H9 (cell line): Measurements from ENCODE around the gene GADD45GIP1. TPM values are rescaled to one million over a fixed set of nuclear protein-coding genes. Genes with fewer than 3 reads are reported as not detected.

Experiments used
- DNase-seq: peaks from one replicate; pipeline ENCODE4 v3.0.0-alpha.2; 2017
- H2AFZ ChIP-seq: one replicate; pipeline ENCODE4 v1.6.1; 2013; ENCODE audit warnings: mild to moderate bottlenecking, low read length, control low read depth, moderate library complexity
- H2AK5ac ChIP-seq: 2 replicates; pipeline ENCODE4 v1.6.1; 2013; ENCODE audit warnings: low read length, control low read depth, mixed read lengths; ENCODE audit not compliant: insufficient read length
- H2BK120ac ChIP-seq: one replicate; pipeline ENCODE4 v1.6.1; 2013; ENCODE audit warnings: low read depth, mild to moderate bottlenecking, low read length, control low read depth, inconsistent platforms; ENCODE audit not compliant: poor library complexity, severe bottlenecking
- H2BK12ac ChIP-seq: 2 replicates; pipeline ENCODE4 v1.6.1; 2013; ENCODE audit warnings: low read length, control low read depth, mixed read lengths, low read depth; ENCODE audit not compliant: insufficient read length
- H2BK15ac ChIP-seq: 2 replicates; pipeline ENCODE4 v1.6.1; 2013; ENCODE audit warnings: low read depth, low read length, control low read depth
- H2BK20ac ChIP-seq: one replicate; pipeline ENCODE4 v1.6.1; 2013; ENCODE audit warnings: low read depth, mild to moderate bottlenecking, low read length, control low read depth, inconsistent platforms; ENCODE audit not compliant: poor library complexity, severe bottlenecking
- H2BK5ac ChIP-seq: 2 replicates; pipeline ENCODE4 v1.6.1; 2013; ENCODE audit warnings: low read length, control low read depth, mixed read lengths; ENCODE audit not compliant: insufficient read length
- H3K14ac ChIP-seq: 2 replicates; pipeline ENCODE4 v1.6.1; 2013; ENCODE audit warnings: low read length, control low read depth; ENCODE audit not compliant: insufficient read depth
- H3K18ac ChIP-seq: 2 replicates; pipeline ENCODE4 v1.6.1; 2013; ENCODE audit warnings: low read depth, mild to moderate bottlenecking, mixed read lengths, low read length, control low read depth; ENCODE audit not compliant: insufficient read length
- H3K23ac ChIP-seq: 2 replicates; pipeline ENCODE4 v1.6.1; 2013; ENCODE audit warnings: low read length, control low read depth, mixed read lengths, low read depth; ENCODE audit not compliant: insufficient read length
- H3K23me2 ChIP-seq: 2 replicates; pipeline ENCODE4 v1.6.1; 2013; ENCODE audit warnings: low read depth, mild to moderate bottlenecking, mixed read lengths, low read length, control low read depth; ENCODE audit not compliant: insufficient read length, poor library complexity, severe bottlenecking
- H3K27ac ChIP-seq: 2 replicates; pipeline ENCODE4 v1.5.1; 2013; ENCODE audit warnings: low read length, control low read depth, mixed read lengths, low read depth; ENCODE audit not compliant: insufficient read length
- H3K27me3 ChIP-seq: 2 replicates; pipeline ENCODE4 v1.6.1; 2013; ENCODE audit warnings: low read length, control low read depth, inconsistent platforms; ENCODE audit not compliant: insufficient read depth
- H3K4ac ChIP-seq: 2 replicates; pipeline ENCODE4 v1.6.1; 2013; ENCODE audit warnings: low read depth, mild to moderate bottlenecking, control low read depth, inconsistent platforms, low read length, moderate library complexity
- H3K4me1 ChIP-seq: 2 replicates; pipeline ENCODE4 v1.6.1; 2013; ENCODE audit warnings: low read length, control low read depth, inconsistent platforms; ENCODE audit not compliant: insufficient read depth
- H3K4me2 ChIP-seq: 2 replicates; pipeline ENCODE4 v1.6.1; 2013; ENCODE audit warnings: low read length, control low read depth, mixed read lengths; ENCODE audit not compliant: insufficient read length, insufficient read depth
- H3K56ac ChIP-seq: 2 replicates; pipeline ENCODE4 v1.6.1; 2013; ENCODE audit warnings: low read depth, mild to moderate bottlenecking, mixed read lengths, low read length, control low read depth; ENCODE audit not compliant: insufficient read length
- H3K79me1 ChIP-seq: 2 replicates; pipeline ENCODE4 v1.6.1; 2013; ENCODE audit warnings: low read depth, mild to moderate bottlenecking, moderate library complexity, low read length, control low read depth, inconsistent platforms; ENCODE audit not compliant: insufficient read depth, poor library complexity, severe bottlenecking
- H3K79me2 ChIP-seq: 2 replicates; pipeline ENCODE4 v1.6.1; 2013; ENCODE audit warnings: low read length, control low read depth, inconsistent platforms; ENCODE audit not compliant: insufficient read depth
- H3K9ac ChIP-seq: 2 replicates; pipeline ENCODE4 v1.6.1; 2013; ENCODE audit warnings: low read length, control low read depth, mixed read lengths; ENCODE audit not compliant: insufficient read length; ENCODE audit errors: extremely low read depth
- H3K9me3 ChIP-seq: one replicate; pipeline ENCODE4 v1.6.1; 2013; ENCODE audit warnings: low read depth, low read length, inconsistent platforms; ENCODE audit not compliant: control insufficient read depth
- H3T11ph ChIP-seq: one replicate; pipeline ENCODE4 v1.6.1; 2013; ENCODE audit warnings: mild to moderate bottlenecking, low read length, control low read depth, inconsistent platforms
- H4K20me1 ChIP-seq: one replicate; pipeline ENCODE4 v1.6.1; 2013; ENCODE audit not compliant: control insufficient read depth, insufficient read length, insufficient read depth
- H4K5ac ChIP-seq: 2 replicates; pipeline ENCODE4 v1.6.1; 2013; ENCODE audit warnings: low read depth, mild to moderate bottlenecking, mixed read lengths, low read length, control low read depth; ENCODE audit not compliant: insufficient read length
- H4K8ac ChIP-seq: replicated peaks from 2 replicates; pipeline ENCODE4 v1.6.1; 2013; ENCODE audit warnings: low read length, control low read depth, mixed read lengths, low read depth; ENCODE audit not compliant: insufficient read length
- H4K91ac ChIP-seq: 2 replicates; pipeline ENCODE4 v1.6.1; 2013; ENCODE audit warnings: low read depth, mild to moderate bottlenecking, moderate library complexity, mixed read lengths, low read length, control low read depth; ENCODE audit not compliant: insufficient read length
- H3K27ac Mint-ChIP-seq, 3 experiments: 2 replicates in 2 of 3; 3 replicates in 1 of 3; pipeline ENCODE4 v1.8.0; 2020 to 2021; ENCODE audit warnings: mixed read lengths in 3 of 3, mild to moderate bottlenecking in 1 of 3, moderate library complexity in 1 of 3
- H3K27me3 Mint-ChIP-seq: 2 replicates; pipeline ENCODE4 v1.8.0; 2021; ENCODE audit warnings: low read depth, mild to moderate bottlenecking, moderate library complexity, mixed read lengths
- H3K36me3 Mint-ChIP-seq, 3 experiments: 2 replicates in 2 of 3; 3 replicates in 1 of 3; pipeline ENCODE4 v1.8.0; 2020 to 2021; ENCODE audit warnings: low read depth in 3 of 3, mixed read lengths in 3 of 3; ENCODE audit not compliant: insufficient read depth in 1 of 3
- H3K4me1 Mint-ChIP-seq, 2 experiments: 2 replicates each; pipeline ENCODE4 v1.8.0; 2020; ENCODE audit warnings: mixed read lengths in 2 of 2
- H3K4me3 Mint-ChIP-seq, 2 experiments: 2 replicates in 1 of 2; 3 replicates in 1 of 2; pipeline ENCODE4 v1.8.0; 2020 to 2021; ENCODE audit warnings: mild to moderate bottlenecking in 2 of 2, mixed read lengths in 2 of 2, moderate library complexity in 1 of 2
- H3K9me3 Mint-ChIP-seq, 2 experiments: 2 replicates in 1 of 2; 3 replicates in 1 of 2; pipeline ENCODE4 v1.8.0; 2020; ENCODE audit warnings: mild to moderate bottlenecking in 2 of 2, mixed read lengths in 2 of 2, moderate library complexity in 1 of 2
- CTCF ChIP-seq: fragments of 200-600 bp; sonication (generic); conservative IDR thresholded peaks from 3 replicates; pipeline ENCODE4 v1.8.0; 2021; ENCODE audit warnings: antibody characterized with exemption, mild to moderate bottlenecking
- WGBS: extraction: QIAGEN DNeasy Blood & Tissue Kit; methylation state at CpG from one replicate; pipeline ENCODE4 v1.1.7; 2013; ENCODE audit warnings: missing lambda C conversion rate, low lambda C conversion rate, mixed read lengths; ENCODE audit not compliant: insufficient read length; ENCODE audit errors: extremely low coverage; 5-methylcytosine and 5-hydroxymethylcytosine counted together
- total RNA-seq: library from RNA; stranded (reverse); gene quantifications from 2 replicates; pipeline ENCODE4 v1.2.1, GENCODE V29; 2021

Gene GADD45GIP1
- total RNA-seq, 1 experiment from 2014 or later, result 44.5 TPM

- Histone ChIP-seq H2BK15ac (no peak within 1 kb of the TSS), H2AK5ac (no peak within 1 kb of the TSS), H3K56ac (no peak within 1 kb of the TSS), H3K27ac (no peak within 1 kb of the TSS), H2BK5ac (no peak within 1 kb of the TSS), H3K79me2 (no peaks in the 10 kb centered on the region), H3K9me3 (no peaks in the 10 kb centered on the region), H4K5ac (no peak within 1 kb of the TSS), H2BK120ac (no peak within 1 kb of the TSS), H3T11ph (no peak within 1 kb of the TSS), H4K20me1 (peaks cover 5% of the 10 kb centered on the region), H3K27me3 (peaks cover 54% of the 10 kb centered on the region), H3K9ac (no peak within 1 kb of the TSS), H2AFZ (no peak within 1 kb of the TSS), H3K4me2 (peak within 1 kb of the TSS; percentile 3), H3K4ac (no peak within 1 kb of the TSS), H4K91ac (no peak within 1 kb of the TSS), H4K8ac (no peak within 1 kb of the TSS), H3K23me2 (peaks cover 4% of the 10 kb centered on the region), H2BK12ac (no peak within 1 kb of the TSS), H3K79me1 (no peaks in the 10 kb centered on the region), H3K23ac (no peak within 1 kb of the TSS), H3K4me1 (no peaks in the 10 kb centered on the region), H2BK20ac (no peak within 1 kb of the TSS), H3K14ac (no peak within 1 kb of the TSS; the same call in 1 of the 2 replicates), H3K18ac (no peak within 1 kb of the TSS)
- H3K27ac Mint-ChIP-seq, result peak within 1 kb of the TSS in 1 of 3 experiments; percentile 9; a peak in 1 of 7 replicates
- H3K9me3 Mint-ChIP-seq, result peaks cover 2 to 9% of the 10 kb centered on the region in 2 experiments; a peak in 3 of 5 replicates
- peaks cover 93% of the 10 kb centered on the region for H3K27me3 Mint-ChIP-seq
- DNase-seq, result no peak
- peaks cover 0 to 2% (median 0%) of the 10 kb centered on the region in 3 experiments; a peak in 1 of 7 replicates for H3K36me3 Mint-ChIP-seq
- WGBS, result no CpG with 5 or more reads among the region's 84 CpGs
- H3K4me1 Mint-ChIP-seq, result peaks cover 5 to 11% of the 10 kb centered on the region in 2 experiments
- TF ChIP-seq CTCF, result no peak
- H3K4me3 Mint-ChIP-seq, result peak within 1 kb of the TSS; percentile 61 to 80
Observed at GRCh38 chr19:12994701-12995595, 37.9 kb upstream of the GADD45GIP1 start, which contains the start of gene NFIX. TSS of gene NFIX (plus strand) at chr19:12995475. CDS start at chr19:12995838, 363 bp downstream.
